ELR (cell line): Measurements from ENCODE around the gene PLA2G12B.
"Not testable (repeated sequence)": the region's sequence is repeated elsewhere in the genome, so short reads cannot be mapped to it uniquely, and the experiment has no call there.

Experiments used
- DNase-seq: peaks from one replicate; pipeline ENCODE4 v3.0.0-alpha.2; 2015; ENCODE audit warnings: low read depth

The PLA2G12B gene

DNA sequence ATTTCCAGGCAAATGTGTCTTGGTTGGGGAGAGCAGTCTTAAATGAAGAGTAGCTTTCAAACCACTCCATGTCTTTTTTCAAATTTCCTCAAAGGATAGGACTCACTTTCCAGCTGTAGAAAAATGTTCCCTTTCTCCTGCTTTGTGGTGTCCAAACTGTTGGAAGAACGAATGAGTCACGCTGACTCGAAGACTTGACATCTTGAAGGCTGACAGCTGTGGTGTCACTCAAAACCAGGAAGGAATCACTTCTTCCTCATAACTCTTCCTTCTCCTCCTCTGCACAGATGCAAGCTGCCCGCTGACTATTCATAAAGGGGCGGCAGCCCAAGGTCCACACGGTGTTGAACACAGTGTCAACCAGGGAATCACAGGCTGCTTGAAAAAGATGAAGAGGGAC, 19.2 kb downstream of the PLA2G12B start:
- peak; percentile 40 for DNase-seq

DNA sequence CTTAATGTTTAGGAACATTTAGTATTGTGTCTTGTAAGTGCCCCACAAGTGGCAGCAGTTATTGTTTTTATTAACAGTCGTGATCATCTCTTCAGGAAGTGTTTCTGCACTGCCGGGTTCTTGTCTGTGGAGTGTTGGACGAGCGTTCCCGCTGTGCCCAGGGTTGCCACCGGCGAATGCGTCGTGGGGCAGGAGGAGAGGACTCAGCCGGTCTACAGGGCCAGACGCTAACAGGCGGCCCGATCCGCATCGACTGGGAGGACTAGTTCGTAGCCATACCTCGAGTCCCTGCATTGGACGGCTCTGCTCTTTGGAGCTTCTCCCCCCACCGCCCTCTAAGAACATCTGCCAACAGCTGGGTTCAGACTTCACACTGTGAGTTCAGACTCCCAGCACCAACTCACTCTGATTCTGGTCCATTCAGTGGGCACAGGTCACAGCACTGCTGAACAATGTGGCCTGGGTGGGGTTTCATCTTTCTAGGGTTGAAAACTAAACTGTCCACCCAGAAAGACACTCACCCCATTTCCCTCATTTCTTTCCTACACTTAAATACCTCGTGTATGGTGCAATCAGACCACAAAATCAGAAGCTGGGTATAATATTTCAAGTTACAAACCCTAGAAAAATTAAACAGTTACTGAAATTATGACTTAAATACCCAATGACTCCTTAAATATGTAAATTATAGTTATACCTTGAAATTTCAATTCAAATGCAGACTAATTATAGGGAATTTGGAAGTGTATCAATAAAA, 22.2 kb downstream of the PLA2G12B start:
- DNase-seq: no peak

DNA sequence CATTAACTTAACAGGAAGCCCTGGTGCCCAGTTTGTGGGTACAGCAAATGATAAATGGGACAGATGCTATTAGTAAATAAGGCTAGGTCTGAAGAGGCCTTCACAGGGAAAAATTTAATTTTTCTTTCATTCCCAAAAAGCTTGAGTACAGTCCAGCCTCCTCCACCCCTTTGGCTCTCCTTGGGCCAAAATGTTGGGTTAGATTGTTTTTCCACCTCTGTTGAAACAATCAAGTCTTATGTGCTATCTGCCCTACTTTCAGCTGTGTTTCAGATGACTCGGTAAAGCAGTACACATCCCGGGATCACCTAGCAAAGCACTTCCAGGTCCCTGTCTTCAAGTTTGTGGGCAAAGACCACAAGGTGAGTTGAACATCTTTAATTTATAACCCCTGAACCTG, 24.3 kb downstream of the PLA2G12B start:
- DNase-seq: no peak

DNA sequence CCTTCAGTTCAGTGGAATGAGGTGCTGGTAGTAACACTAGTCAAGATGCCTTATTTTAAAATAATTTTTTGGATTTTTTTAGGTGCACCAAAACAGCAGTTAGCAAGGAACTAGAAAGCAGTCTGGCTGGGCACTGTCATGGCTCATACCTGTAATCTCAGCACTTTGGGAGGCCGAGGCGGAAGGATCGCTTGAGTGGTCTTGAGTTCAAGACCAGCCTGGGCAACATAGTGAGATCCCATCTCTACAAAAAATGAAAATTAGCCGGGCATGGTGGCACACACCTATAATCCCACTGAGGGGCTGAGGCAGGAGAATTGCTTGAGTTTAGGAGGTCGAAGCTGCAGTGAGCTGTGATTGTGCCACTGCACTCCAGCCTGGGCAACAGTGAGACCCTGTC, 25.8 kb downstream of the PLA2G12B start:
- DNase-seq: no peak

DNA sequence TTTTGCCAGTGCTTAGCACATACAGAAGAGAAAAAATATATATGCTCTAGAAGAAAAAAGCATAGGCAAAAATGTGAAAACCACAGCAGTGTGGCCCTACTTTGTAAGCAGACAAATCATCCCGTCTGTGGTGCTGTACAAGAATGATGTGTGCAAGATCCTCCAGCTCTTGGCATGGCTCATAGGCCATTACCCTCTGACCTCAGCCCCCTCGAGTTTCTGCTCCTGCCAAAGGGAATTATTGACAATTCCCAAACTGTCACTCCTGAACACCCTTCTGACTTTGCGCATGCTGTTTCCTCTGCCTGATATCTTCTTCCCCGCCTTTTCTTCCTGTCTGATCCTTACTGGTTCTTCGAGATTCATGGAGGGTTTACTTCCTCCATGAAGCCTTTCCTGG, 27.1 kb downstream of the PLA2G12B start:
- no peak for DNase-seq

DNA sequence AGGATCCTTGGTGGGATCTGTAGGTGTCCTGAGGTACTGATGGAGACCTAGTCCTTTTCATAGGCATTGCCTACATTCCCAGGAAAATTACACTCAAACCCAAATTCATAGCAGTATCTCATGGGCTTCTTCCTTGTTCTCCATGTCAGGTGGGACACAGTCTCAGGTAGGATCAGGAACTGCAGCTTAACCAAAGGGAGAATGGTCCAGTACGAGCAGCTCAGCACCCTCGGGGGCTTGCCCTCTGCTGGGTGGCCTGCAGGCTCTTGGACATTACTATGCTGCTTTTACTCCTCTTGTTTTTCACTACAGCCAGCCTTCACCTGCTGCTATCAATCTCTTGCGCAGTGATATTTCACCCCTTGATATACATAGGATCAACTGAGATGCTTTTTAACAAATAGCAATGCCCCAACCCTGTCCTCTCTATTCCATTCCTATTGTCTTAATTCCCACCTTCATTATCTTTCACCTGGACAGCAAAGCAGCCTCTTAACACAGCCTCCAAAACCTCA, 28.6 kb downstream of the PLA2G12B start:
- DNase-seq: no peak

DNA sequence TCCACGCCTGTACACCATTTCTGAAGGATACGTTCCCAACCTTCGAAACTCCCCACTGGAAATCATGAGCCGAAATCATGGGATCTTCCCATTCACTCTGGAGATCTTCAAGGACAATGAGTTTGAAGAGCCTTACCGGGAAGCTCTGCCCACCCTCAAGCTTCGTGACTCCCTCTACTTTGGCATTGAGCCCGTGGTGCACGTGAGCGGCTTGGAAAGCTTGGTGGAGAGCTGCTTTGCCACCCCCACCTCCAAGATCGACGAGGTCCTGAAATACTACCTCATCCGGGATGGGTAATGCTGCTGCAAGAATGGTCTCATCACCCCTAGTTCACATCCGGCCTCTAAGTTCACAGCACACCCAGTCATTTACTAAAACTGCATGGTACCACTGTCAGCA, 30.3 kb downstream of the PLA2G12B start:
- DNase-seq: no peak

DNA sequence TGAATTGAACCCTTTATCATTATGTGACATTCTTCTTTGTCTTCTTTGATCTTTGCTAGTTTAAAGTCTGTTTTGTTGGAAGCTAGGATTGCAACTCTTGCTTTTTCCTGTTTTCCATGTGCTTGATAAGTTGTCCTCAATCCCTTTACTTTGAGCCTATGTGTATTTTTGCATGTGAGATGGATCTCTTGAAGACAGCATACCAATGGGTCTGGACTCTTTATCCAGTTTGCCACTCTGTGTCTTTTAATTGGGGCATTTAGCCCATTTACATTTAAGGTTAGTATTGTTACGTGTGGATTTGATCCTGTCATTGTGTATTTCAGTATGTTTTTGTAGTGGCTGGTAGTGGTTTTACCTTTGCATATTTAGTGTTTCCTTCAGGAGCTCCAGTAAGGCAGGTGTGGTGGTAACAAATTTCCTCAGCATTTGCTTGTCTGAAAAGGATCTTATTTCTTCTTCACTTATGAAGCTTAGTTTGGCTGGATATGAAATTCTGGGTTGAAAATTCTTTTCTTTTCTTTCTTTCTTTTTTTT, 33.4 kb downstream of the PLA2G12B start:
- DNase-seq: not testable (repeated sequence)

DNA sequence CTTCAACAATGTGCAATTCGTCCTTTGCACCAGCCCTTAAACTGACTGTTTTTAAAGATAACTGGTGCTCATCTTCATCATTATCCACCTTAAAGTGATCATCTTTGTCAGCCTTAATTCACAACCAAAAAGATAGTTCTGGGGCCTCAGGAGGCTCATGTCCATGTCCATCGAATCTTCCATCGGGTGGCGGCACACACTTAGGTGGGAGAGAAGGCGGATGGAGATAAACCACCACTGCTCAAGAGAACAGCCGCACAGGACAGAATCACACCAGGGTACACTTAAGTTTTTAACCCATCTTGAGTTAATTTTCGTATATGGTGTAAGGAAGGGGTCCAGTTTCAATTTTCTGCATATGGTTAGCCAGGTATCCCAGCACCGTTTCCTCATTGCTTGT, 36.3 kb downstream of the PLA2G12B start:
- no peak for DNase-seq

DNA sequence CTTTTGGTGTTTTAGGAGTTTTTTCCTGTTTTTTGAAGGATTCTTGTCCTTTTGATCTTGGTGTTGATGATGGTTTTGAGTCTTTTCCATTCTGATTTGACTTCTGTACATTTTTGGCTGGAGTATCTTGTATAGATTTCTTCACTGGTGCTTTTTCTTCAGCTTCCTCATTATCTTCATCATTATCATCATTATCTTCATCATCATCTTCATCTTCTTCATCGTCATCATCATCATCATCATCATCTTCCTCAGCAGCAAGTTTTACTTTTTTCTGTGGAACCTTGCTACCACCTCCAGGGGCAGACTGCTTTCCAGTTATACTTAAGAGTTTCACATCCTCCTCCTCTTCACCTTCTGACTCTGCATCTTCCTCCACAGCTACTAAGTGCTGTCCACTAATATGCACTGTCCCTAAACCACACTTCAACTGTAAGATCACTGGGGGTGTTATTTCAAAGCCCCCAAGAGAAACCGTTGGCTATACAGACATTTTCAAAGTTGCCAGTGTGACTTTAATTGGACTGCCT, 36.7 kb downstream of the PLA2G12B start:
- not testable (repeated sequence) for DNase-seq

DNA sequence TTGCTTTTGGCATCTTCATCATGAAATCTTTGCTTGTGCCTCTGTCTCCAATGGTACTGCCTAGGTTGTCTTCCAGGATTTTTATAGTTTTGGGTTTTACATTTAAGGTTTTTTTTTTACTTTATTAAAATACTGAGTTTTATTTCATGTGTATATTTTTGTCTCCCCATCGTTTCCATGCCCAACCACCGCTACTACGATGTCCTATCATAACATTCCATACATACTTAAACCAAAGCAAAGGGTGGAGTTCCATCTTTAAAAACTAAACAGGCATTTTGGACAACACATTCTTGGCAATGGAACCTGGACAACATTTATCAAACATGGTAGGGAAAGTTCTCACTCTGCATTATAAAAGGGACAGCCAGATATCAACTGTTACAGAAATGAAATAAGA, 37.4 kb downstream of the PLA2G12B start:
- DNase-seq: not testable (repeated sequence)

DNA sequence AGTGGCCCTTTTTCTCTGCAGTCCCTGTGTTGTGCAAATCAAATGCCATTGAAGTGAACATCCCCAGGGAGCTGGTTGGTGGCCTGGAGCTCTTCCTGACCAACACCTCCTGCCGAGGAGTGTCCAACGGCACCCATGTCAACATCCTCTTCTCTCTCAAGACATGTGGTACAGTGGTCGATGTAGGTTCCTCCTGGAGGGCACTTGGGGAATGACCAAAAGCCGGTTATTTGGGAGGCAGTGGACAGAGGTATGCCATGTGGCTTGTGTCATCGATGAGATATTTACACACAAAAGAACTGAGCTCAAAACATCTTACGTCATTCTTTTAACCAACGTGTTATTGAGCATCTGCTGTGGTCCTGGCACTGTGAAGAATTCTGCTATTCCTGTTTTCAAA, 41.3 kb downstream of the PLA2G12B start:
- DNase-seq: no peak

DNA sequence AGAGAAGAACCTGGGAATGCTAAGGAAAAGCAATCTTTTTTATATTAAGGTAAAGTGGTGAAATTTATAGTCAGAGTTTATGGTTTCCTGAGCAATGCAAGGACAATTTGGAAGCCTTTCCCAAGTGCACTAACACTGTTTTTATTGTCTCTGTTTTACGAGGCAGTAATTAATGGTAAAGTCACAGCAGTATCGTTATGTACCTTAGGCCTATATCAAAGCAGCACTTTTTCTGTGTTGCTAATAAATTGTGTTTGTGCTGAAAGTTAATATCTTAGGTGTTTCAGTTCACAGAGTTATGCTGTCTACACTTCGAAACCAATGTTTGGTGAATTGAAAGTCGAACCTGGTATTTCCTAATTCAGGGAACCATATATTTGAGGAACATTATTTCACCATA, 41.9 kb downstream of the PLA2G12B start:
- no peak for DNase-seq

DNA sequence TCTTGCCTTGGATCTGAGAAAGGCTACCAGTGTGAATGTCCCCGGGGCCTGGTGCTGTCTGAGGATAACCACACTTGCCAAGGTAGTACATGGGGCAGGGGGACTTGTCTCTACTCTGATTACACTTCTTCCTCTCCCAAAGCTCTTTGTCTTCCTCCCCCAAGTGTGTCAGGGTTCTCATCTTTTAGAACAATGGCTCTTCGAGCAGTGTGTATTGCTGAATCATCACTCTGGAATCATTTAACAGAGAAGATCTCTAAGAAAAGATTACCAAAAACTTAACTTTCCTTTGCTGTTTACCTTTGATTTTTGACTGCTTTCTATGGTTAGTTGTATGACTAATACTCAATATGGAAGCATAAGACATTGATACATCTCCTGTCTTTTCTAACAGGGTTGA, 42.8 kb downstream of the PLA2G12B start:
- no peak for DNase-seq

DNA sequence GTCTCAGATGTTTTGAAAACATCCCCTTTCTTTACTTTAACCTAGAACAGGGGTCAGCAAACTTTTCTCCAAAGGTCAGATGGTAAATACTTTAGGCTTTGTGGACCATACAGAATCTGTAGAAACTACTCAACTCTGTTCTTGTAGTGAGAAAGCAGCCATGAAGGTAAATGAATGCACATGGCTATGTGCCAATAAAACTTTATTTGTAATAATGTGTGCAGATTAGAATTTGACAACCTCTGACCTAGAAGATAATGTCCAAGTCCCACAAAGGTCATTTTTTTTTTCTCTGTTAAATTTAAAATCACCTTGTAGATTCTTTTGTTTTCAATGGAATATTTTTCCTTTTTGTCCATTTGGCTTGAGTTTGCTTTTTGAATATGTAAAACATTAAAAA, 43.9 kb downstream of the PLA2G12B start:
- DNase-seq: no peak

DNA sequence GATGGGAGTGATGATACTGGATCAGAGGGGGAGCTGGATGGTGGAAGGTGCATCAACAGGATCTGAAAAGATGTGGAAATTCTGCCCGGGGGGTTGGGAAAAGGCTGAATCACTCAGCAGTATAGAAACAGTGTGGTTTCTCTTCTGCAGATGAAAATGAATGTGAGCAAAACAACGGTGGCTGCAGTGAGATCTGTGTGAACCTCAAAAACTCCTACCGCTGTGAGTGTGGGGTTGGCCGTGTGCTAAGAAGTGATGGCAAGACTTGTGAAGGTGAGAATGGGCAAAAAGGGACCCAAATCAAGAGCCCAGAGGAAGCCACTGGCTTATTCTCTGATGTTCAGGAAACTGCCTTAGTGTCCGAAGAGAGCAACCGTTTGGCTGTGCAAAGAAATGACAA, 48.2 kb downstream of the PLA2G12B start:
- DNase-seq: no peak

DNA sequence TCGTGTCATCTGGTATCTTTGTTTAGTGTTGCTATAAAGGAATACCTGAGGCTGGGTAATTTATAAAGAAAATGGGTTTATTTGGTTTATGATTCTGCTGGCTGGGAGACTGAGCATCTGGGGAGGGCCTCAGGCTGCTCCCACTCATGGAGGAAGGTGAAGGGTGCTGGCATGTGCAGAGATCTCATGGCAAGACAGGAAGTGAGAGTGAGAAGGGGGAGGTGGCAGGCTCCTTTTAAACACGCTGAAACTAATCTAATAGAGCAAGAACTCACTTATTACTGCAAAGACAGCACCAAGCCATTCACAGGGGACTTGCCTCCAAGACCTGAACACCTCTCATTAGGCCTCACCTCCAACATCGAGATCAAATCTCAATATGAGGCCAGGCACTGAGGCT, 49.8 kb downstream of the PLA2G12B start:
- no peak for DNase-seq

DNA sequence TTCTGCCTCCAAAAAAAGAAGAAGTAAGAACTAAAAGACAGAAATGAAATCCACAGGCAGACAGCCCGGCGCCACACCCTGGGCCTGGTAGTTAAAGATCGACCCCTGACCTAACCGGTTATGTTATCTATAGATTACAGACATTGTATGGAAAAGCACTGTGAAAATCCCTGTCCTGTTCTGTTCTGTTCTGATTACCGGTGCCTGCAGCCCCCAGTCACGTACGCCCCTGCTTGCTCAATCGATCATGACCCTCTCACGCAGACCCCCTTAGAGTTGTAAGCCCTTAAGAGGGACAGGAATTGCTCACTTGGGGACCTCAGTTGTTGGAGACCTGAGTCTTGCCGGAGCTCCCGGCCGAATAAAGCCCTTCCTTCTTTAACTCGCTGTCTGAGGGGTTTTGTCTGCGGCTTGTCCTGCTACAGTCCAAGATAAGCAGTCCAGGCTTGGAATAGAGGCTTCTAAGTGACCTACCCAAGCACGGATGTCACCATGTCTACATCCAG, 50.6 kb downstream of the PLA2G12B start:
- not testable (repeated sequence) for DNase-seq

DNA sequence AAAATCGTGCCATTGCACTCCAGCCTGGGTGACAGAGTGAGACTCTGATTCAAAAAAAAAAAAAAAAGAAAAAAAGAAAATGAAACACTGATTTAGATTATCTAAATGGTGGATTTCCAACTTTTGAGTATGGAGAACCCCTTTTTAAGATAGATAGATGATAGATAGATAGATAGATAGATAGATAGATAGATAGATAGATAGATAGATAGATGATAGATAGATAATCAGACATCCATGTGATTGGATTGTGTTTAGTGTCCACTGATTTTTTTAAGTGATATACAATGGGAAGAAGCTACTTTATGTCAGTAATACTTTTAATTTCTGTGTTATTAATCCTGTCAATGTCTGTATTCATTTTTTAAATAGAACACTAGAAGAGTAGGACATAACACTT, 55.1 kb downstream of the PLA2G12B start:
- no peak for DNase-seq

DNA sequence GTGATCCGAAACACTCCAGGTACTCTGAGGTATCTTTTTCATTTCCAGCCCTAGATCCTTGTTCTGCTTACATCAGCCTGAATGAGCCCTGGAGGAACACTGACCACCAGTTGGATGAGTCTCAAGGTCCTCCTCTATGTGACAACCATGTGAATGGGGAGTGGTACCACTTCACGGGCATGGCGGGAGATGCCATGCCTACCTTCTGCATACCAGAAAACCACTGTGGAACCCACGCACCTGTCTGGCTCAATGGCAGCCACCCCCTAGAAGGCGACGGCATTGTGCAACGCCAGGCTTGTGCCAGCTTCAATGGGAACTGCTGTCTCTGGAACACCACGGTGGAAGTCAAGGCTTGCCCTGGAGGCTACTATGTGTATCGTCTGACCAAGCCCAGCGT, 56.0 kb downstream of the PLA2G12B start:
- no peak for DNase-seq

DNA sequence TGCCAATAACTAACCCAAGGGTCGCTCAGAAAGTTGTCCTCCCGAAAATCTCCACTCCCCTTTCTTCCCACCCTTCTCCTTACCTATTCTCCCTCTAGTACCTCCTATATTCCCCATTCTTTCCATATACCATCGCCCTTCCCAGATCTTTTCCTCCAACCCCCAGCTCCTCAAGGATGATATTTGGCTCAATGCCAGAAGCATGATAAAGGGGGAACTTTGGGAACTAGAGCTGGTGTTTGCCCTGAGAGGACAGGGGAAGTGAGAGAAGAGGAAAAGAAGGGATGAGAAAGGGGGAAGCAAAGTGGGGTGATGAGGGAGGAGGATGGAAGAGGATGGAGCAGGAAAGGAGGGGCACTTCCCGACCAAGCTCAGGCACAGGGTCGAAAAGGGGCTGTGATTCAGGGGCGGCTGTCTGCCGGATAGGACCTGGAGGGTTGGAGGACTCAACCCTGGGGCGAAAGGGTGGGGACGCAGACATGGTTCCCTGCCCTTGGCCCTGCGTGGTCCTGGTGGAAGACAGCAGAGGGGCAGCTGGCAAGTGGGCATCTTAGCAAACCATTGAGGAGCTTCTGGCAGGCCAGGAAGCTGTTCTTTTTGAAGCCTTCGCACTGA, 59.3 kb downstream of the PLA2G12B start:
- no peak for DNase-seq

DNA sequence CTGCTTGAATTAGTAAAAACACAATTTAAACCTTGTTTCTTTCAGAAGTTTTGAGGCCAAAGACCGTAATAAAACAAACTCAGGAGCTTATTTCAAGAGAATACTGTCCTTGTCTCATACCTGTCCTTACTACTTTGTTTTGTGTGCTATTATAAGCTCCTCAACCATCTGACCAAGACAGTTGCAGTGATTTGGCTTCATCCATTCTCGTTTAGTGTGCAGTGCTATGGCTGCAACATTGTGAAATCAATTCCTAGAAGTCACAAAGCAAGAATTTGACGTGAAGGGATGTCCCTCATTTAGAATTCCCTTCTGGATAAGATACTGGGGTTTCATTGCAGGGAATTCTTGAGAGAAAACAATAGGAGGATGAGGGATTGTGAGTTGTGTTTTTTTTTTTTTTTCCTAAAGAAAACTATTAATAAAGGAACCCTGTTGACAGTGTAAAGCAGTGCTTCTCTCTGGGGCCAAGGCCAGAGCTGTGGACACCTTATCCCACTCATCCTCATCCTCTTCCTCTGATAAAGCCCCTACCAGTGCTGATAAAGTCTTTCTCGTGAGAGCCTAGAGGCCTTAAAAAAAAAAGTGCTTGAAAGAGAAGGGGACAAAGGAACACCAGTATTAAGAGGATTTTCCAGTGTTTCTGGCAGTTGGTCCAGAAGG, 61.3 kb downstream of the PLA2G12B start, which contains the start of gene OIT3:
TSS of gene OIT3 (plus strand) at position 604 of the 663 bp plus-strand sequence. CDS start 60 bp downstream, outside the sequence.
- DNase-seq: no peak
